BLaER1 (cell line): Measurements from ENCODE around the gene MAPK11.

ENCODE experiments used
- H3K27ac ChIP-seq: shearing (Covaris generic); formaldehyde crosslinking; 2 replicates; pipeline ENCODE4 v1.8.1; 2022
- H3K27me3 ChIP-seq: shearing (Covaris generic); formaldehyde crosslinking; 2 replicates; pipeline ENCODE4 v1.8.1; 2022
- H3K36me3 ChIP-seq: shearing (Covaris generic); formaldehyde crosslinking; 2 replicates; pipeline ENCODE4 v1.8.1; 2022
- H3K4me1 ChIP-seq: shearing (Covaris generic); formaldehyde crosslinking; 2 replicates; pipeline ENCODE4 v1.8.1; 2022
- H3K4me2 ChIP-seq: shearing (Covaris generic); formaldehyde crosslinking; 2 replicates; pipeline ENCODE4 v1.8.1; 2022
- H3K4me3 ChIP-seq: shearing (Covaris generic); formaldehyde crosslinking; 2 replicates; pipeline ENCODE4 v1.8.1; 2022
- H3K9ac ChIP-seq: shearing (Covaris generic); formaldehyde crosslinking; 2 replicates; pipeline ENCODE4 v1.8.1; 2022
- H3K9me3 ChIP-seq: shearing (Covaris generic); formaldehyde crosslinking; 2 replicates; pipeline ENCODE4 v1.8.1; 2022
- H4K20me1 ChIP-seq: shearing (Covaris generic); formaldehyde crosslinking; 2 replicates; pipeline ENCODE4 v1.8.1; 2022
- Cebpa-rat ChIP-seq: shearing (Covaris generic); IDR thresholded peaks from 2 replicates; pipeline ENCODE4 v1.8.1; 2022

The MAPK11 gene

GRCh38 chr22:50257451-50258360 lies 12.5 kb downstream of the MAPK11 start:
- Histone ChIP-seq H3K4me1 (peaks cover 28% of the 10 kb centered on the region), H3K4me2 (no peak overlapping the region), H3K27ac (no peak overlapping the region), H3K9me3 (no peaks in the 10 kb centered on the region), H3K4me3 (no peak overlapping the region), H3K27me3 (no peaks in the 10 kb centered on the region), H3K9ac (no peak overlapping the region), H3K36me3 (peaks cover 65% of the 10 kb centered on the region), H4K20me1 (peaks cover 63% of the 10 kb centered on the region)
- no peak for TF ChIP-seq Cebpa-rat

DNA sequence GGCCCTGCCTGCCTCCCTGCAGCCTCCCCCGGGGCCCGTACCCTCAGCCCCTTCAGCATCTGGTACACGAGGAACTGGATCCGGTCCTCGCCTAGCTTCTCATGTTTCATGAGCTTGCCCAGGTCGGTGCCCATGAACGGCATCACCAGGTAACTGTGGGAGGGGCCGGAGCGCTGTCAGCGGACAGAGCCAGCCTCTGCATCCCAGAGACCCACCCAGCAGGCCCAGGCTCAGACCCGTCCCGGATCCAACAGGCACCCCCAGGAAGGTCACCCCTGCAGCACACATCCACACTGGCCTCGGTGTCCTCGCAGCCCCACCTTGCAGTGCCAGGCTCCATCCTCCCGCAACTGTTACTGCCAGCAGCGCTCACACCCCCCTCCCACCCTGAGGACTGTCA lies 13.1 kb downstream of the MAPK11 start:
- H3K9ac ChIP-seq: no peak overlapping the region
- peaks cover 28% of the 10 kb centered on the region for H3K4me1 ChIP-seq
- H3K4me3 ChIP-seq: no peak overlapping the region
- no peaks in the 10 kb centered on the region for H3K27me3 ChIP-seq
- no peak overlapping the region for H3K27ac ChIP-seq
- H3K36me3 ChIP-seq: peaks cover 69% of the 10 kb centered on the region
- H4K20me1 ChIP-seq: peaks cover 70% of the 10 kb centered on the region
- no peak overlapping the region for H3K4me2 ChIP-seq
- TF ChIP-seq Cebpa-rat: no peak
- H3K9me3 ChIP-seq: no peaks in the 10 kb centered on the region

GRCh38 chr22:50256258-50256862 lies 13.8 kb downstream of the MAPK11 start:
- TF ChIP-seq Cebpa-rat: no peak
- Histone ChIP-seq H3K4me2 (no peak overlapping the region), H3K4me3 (no peak overlapping the region), H3K4me1 (peaks cover 34% of the 10 kb centered on the region), H4K20me1 (peaks cover 77% of the 10 kb centered on the region), H3K27me3 (no peaks in the 10 kb centered on the region), H3K36me3 (peaks cover 69% of the 10 kb centered on the region), H3K9ac (no peak overlapping the region), H3K27ac (no peak overlapping the region), H3K9me3 (no peaks in the 10 kb centered on the region)

DNA sequence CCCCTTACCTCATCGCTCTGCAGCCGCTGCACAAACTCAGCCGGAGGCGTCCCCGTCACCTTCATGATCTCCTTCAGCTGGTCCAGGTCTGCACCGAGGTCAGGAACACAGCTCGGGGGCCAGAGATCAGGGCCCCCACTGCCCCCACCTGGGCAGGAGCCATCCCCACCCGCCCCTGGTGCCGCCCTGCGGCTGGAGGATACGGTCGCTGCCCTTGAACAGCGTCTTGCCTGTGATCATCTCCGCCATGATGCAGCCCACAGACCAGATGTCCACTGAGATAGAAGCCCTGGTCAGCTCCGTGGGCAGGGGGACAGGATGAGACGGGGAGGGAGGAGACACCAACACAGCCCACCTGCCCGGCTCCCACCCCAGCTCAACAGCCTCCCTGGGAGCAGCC lies 14.6 kb downstream of the MAPK11 start:
- Histone ChIP-seq H3K9me3 (no peaks in the 10 kb centered on the region), H3K4me1 (peaks cover 33% of the 10 kb centered on the region), H3K9ac (no peak overlapping the region), H3K4me3 (no peak overlapping the region), H3K27me3 (no peaks in the 10 kb centered on the region), H4K20me1 (peaks cover 74% of the 10 kb centered on the region), H3K36me3 (peaks cover 69% of the 10 kb centered on the region), H3K27ac (no peak overlapping the region), H3K4me2 (no peak overlapping the region)
- TF ChIP-seq Cebpa-rat: no peak

GRCh38 chr22:50255099-50255498 lies 15.1 kb downstream of the MAPK11 start:
- H3K36me3 ChIP-seq: peaks cover 69% of the 10 kb centered on the region
- TF ChIP-seq Cebpa-rat: no peak
- no peak overlapping the region for H3K4me3 ChIP-seq
- peaks cover 32% of the 10 kb centered on the region for H3K4me1 ChIP-seq
- no peaks in the 10 kb centered on the region for H3K27me3 ChIP-seq
- no peak overlapping the region for H3K9ac ChIP-seq
- peaks cover 72% of the 10 kb centered on the region for H4K20me1 ChIP-seq
- H3K9me3 ChIP-seq: no peaks in the 10 kb centered on the region
- H3K27ac ChIP-seq: no peak overlapping the region
- H3K4me2 ChIP-seq: no peak overlapping the region

DNA sequence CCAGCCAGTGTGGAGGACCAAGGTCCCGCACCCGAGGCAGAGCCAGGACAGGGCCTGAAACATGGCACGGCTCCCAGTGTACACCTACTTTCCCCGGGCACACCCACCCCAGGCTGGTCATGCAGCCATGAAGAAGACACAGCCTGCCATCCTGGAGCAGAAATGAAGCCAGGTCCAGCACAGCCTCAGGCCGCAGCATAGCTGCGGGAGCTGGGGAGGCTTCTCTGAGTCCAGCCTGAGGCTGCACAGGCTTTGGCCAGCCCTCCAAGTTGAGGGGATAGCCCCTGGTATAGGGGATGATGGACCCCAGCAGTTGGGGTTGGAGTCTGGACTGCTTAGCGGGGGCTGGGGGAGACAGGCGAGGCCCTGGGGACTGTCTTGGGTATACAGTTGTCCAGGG lies 16.2 kb downstream of the MAPK11 start:
- H3K27ac ChIP-seq: no peak overlapping the region
- no peaks in the 10 kb centered on the region for H3K9me3 ChIP-seq
- no peak overlapping the region for H3K9ac ChIP-seq
- H3K4me3 ChIP-seq: no peak overlapping the region
- no peak for TF ChIP-seq Cebpa-rat
- H4K20me1 ChIP-seq: peaks cover 72% of the 10 kb centered on the region
- peaks cover 33% of the 10 kb centered on the region for H3K4me1 ChIP-seq
- peaks cover 64% of the 10 kb centered on the region for H3K36me3 ChIP-seq
- no peaks in the 10 kb centered on the region for H3K27me3 ChIP-seq
- no peak overlapping the region for H3K4me2 ChIP-seq

GRCh38 chr22:50253046-50253915 lies 16.9 kb downstream of the MAPK11 start:
- Histone ChIP-seq H4K20me1 (peaks cover 68% of the 10 kb centered on the region), H3K27ac (no peak overlapping the region), H3K4me1 (peaks cover 33% of the 10 kb centered on the region), H3K4me2 (no peak overlapping the region), H3K36me3 (peaks cover 63% of the 10 kb centered on the region), H3K9me3 (no peaks in the 10 kb centered on the region), H3K27me3 (no peaks in the 10 kb centered on the region), H3K4me3 (no peak overlapping the region), H3K9ac (no peak overlapping the region)
- TF ChIP-seq Cebpa-rat: no peak

GRCh38 chr22:50252082-50253045 lies 17.8 kb downstream of the MAPK11 start:
- H3K27ac ChIP-seq: 0 out of 2 replicates have a peak overlapping the region, but pooled peaks have one; percentile 84
- peak overlapping the region; percentile 76 for H3K4me3 ChIP-seq
- H3K9ac ChIP-seq: peak overlapping the region; percentile 81; the same call in 1 of the 2 replicates
- H3K9me3 ChIP-seq: no peaks in the 10 kb centered on the region
- no peaks in the 10 kb centered on the region for H3K27me3 ChIP-seq
- H3K4me2 ChIP-seq: peak overlapping the region; percentile 85
- peaks cover 43% of the 10 kb centered on the region for H3K4me1 ChIP-seq
- peaks cover 64% of the 10 kb centered on the region for H3K36me3 ChIP-seq
- TF ChIP-seq Cebpa-rat: no peak
- H4K20me1 ChIP-seq: peaks cover 69% of the 10 kb centered on the region
